SK-N-MC (cell line): ENCODE measurements around the gene CCDC57.

Experiments
- DNase-seq: peaks from one replicate; pipeline ENCODE4 v3.0.0-alpha.2; 2011; ENCODE audit warnings: low read depth, low spot score
- H3K27ac ChIP-seq: fragments of 200-600 bp; sonication (generic); 2 replicates; pipeline ENCODE4 v1.5.1; 2016; ENCODE audit warnings: mixed run types
- H3K36me3 ChIP-seq: fragments of 200-600 bp; sonication (generic); 2 replicates; pipeline ENCODE4 v1.6.1; 2017; ENCODE audit warnings: antibody characterized with exemption, low read length, mixed read lengths; ENCODE audit not compliant: insufficient read depth
- H3K4me3 ChIP-seq: fragments of 200-600 bp; sonication (generic); 2 replicates; pipeline ENCODE4 v1.5.1; 2016
- H3K9ac ChIP-seq: fragments of 200-600 bp; sonication (generic); 2 replicates; pipeline ENCODE4 v1.8.0; 2017; ENCODE audit warnings: mixed run types, mixed read lengths; ENCODE audit not compliant: insufficient read length
- H3K9me3 ChIP-seq: fragments of 200-600 bp; sonication (generic); 2 replicates; pipeline ENCODE4 v1.6.1; 2017; ENCODE audit warnings: low read depth, mild to moderate bottlenecking, antibody characterized with exemption, low read length, moderate library complexity, mixed read lengths
- EZH2 ChIP-seq: fragments of 200-600 bp; sonication (generic); IDR thresholded peaks from one replicate; pipeline ENCODE4 v1.6.1; 2017; ENCODE audit warnings: antibody characterized with exemption
- FOXP2 ChIP-seq: optimal IDR thresholded peaks from 2 replicates; pipeline ENCODE3; 2011; ENCODE audit warnings: mild to moderate bottlenecking, moderate library complexity; ENCODE audit not compliant: insufficient read depth; ENCODE audit errors: extremely low read length, control extremely low read depth
- POLR2AphosphoS5 ChIP-seq: IDR thresholded peaks from 2 replicates; pipeline ENCODE4 v1.6.1; 2012; ENCODE audit warnings: mild to moderate bottlenecking, low read depth, low read length, borderline replicate concordance

Gene CCDC57

DNA sequence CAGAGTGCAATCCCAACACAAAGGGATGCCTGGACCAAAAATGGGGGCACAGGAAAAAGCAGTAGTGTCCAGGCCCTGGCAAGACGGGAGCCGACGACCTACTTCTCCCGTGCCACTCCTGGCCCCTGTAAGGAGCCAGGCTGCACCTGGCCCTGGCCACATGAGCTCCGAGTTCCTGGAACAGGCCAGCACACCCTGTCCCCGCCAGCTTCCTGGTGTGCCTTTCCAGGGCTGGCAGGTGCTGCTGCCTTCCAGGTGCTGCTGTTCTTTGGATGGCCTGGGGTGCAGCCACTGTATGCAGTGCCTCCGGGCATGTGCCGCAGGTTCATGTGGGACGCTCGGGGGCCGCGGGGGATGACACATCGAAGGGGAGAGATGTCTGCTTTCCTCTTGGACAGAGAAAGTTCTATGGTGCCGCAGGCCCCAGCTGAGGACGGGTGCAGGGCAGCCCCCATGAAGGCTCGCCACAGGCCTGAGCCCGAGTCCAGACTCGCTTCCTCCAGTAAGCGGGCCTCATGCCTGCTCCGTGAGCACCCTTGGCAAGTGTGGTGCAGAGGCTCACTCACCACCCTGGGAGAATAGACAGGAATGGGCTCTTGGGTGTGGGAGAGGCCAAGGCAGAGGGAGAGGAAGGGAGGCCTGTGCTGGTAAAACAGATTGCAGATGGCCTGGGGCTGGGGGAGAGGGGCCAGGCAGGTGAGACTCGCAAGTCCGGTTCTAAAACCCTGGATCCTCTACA, 59.9 kb downstream of the CCDC57 start:
- no peak for TF ChIP-seq EZH2
- no peak for TF ChIP-seq FOXP2
- no peak for TF ChIP-seq POLR2AphosphoS5
- no peak for DNase-seq
- Histone ChIP-seq H3K9ac (no peak overlapping the region), H3K36me3 (no peaks in the 10 kb centered on the region), H3K9me3 (no peaks in the 10 kb centered on the region), H3K27ac (no peak overlapping the region), H3K4me3 (no peak overlapping the region)

DNA sequence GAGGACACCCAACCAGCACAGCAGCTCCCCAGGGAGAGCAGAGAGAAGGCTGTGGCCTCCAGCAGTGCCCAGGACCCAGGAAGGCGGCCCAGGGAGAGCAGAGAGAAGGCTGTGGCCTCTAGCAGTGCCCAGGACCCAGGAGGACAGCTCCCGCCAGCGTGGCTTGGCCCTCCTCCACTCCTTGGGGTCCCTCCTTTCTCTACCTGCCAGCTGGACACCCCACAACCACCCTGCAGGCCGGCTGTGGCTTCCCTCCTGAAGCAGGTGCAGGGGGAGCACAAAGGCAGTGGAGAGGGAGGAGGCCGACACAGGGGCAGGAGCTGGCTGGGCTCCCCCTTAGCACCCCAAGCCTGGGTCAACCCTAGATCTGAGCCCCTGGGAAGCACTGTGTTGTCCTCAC, 60.5 kb downstream of the CCDC57 start:
- TF ChIP-seq POLR2AphosphoS5 (no peak), EZH2 (no peak), FOXP2 (no peak)
- no peak for DNase-seq
- H3K36me3 ChIP-seq = no peaks in the 10 kb centered on the region
- no peaks in the 10 kb centered on the region for H3K9me3 ChIP-seq
- H3K27ac ChIP-seq = no peak overlapping the region
- H3K4me3 ChIP-seq = no peak overlapping the region
- H3K9ac ChIP-seq = no peak overlapping the region

DNA sequence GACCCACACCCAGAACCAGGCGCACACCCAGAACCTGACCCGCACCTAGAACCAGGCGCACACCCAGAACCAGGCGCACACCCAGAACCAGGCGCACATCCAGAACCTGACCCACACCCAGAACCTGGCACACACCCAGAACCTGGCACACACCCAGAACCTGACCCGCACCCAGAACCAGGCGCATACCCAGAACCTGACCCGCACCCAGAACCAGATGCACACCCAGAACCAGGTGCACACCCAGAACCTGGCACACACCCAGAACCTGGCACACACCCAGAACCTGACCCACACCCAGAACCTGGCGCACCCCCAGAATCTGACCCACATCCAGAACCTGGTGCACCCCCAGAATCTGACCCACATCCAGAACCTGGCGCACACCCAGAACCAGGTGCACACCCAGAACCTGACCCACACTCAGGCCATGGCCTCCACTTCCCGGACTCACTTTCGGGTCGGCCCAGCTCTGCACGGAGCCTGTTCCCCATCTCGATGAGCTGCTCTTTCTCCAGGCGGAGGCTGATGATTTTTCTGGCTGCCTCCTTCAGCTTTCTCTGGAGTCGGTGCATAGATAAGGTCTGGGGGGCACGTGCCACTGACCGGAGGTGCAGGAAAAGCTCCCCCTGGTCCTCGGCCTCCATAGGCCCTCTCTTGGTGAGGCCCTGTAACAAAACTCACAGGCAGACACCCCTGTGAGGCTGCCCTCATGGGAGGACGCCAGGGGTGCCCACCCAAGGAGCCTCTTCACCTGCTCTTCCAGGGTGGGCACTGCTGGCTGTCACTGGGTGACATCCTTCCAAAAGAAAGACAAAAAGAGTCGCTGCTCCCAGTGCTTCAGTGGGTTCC, 61.3 kb downstream of the CCDC57 start:
- H3K9me3 ChIP-seq = no peaks in the 10 kb centered on the region
- no peak for TF ChIP-seq FOXP2
- no peak for TF ChIP-seq EZH2
- TF ChIP-seq POLR2AphosphoS5 = no peak
- no peaks in the 10 kb centered on the region for H3K36me3 ChIP-seq
- no peak overlapping the region for H3K4me3 ChIP-seq
- H3K27ac ChIP-seq = no peak overlapping the region
- no peak overlapping the region for H3K9ac ChIP-seq
- DNase-seq = no peak

DNA sequence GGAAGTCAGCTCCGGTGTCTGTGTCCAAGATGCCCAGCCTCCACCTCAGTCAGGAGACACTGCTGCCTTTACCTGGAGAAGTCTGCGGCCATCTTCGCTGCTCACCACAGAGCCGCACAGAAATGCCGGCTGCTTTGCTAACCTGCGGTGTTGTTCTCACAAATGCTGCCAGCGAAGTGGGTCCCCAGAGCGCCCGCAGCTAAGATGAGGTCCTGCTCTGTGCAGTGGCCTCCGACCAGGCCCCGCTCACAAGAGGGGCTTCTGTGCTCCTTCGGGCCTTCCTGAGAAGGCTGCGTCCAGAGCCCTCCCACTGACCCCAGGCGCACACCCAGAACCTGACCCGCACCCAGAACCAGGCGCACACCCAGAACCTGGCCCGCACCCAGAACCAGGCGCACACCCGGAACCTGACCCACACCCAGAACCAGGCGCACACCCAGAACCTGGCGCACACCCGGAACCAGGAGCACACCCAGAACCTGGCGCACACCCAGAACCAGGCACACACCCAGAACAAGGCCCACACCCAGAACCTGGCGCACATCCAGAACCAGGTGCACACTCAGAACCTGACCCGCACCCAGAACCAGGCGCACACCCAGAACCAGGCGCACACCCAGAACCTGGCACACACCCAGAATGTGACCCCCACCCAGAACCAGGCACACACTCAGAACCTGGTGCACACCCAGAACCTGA, 63.1 kb downstream of the CCDC57 start:
- no peaks in the 10 kb centered on the region for H3K9me3 ChIP-seq
- H3K9ac ChIP-seq = no peak overlapping the region
- no peak overlapping the region for H3K27ac ChIP-seq
- H3K36me3 ChIP-seq = no peaks in the 10 kb centered on the region
- no peak for TF ChIP-seq FOXP2
- no peak for TF ChIP-seq EZH2
- no peak for TF ChIP-seq POLR2AphosphoS5
- H3K4me3 ChIP-seq = no peak overlapping the region
- DNase-seq = no peak

DNA sequence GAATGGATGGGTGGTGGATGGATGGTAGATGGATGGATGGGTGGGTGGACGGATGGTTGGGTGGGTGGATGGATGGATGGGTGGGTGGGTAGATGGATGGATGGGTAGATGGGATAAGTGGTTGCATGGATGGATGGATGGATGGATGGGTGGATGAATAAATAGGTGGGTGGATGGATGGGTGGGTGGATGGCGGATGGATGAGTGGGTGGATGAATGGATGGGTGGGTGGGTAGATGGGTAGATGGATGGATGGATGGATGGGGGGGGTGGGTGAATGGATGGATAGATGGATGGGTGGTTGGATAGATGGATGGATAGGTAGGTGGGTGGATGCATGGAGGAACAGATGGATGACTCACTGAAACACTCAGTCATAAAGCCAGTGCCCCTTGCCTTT, 63.6 kb downstream of the CCDC57 start:
- Histone ChIP-seq H3K27ac (no peak overlapping the region), H3K9me3 (no peaks in the 10 kb centered on the region), H3K9ac (no peak overlapping the region), H3K36me3 (no peaks in the 10 kb centered on the region), H3K4me3 (no peak overlapping the region)
- DNase-seq = no peak
- no peak for TF ChIP-seq POLR2AphosphoS5
- TF ChIP-seq FOXP2 = no peak
- TF ChIP-seq EZH2 = no peak

DNA sequence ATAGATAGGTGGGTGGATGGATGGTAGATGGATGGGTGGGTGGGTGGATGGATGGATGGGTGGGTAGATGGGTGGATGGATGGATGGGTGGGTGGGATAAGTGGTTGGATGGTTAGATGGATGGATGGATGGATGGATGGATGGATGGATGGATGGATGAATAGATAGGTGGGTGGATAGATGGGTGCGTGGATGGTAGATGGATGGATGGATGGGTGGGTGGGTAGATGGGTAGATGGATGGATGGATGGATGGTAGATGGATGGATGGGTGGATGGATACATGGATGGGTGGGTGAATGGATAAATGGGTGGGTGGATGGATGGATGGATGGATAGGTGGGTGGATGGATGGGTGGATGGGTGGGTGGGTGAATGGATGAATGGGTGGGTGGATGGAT, 64.6 kb downstream of the CCDC57 start:
- Histone ChIP-seq H3K4me3 (no peak overlapping the region), H3K9me3 (no peaks in the 10 kb centered on the region), H3K36me3 (no peaks in the 10 kb centered on the region), H3K27ac (no peak overlapping the region), H3K9ac (no peak overlapping the region)
- no peak for DNase-seq
- TF ChIP-seq EZH2 = no peak
- no peak for TF ChIP-seq POLR2AphosphoS5
- TF ChIP-seq FOXP2 = no peak

DNA sequence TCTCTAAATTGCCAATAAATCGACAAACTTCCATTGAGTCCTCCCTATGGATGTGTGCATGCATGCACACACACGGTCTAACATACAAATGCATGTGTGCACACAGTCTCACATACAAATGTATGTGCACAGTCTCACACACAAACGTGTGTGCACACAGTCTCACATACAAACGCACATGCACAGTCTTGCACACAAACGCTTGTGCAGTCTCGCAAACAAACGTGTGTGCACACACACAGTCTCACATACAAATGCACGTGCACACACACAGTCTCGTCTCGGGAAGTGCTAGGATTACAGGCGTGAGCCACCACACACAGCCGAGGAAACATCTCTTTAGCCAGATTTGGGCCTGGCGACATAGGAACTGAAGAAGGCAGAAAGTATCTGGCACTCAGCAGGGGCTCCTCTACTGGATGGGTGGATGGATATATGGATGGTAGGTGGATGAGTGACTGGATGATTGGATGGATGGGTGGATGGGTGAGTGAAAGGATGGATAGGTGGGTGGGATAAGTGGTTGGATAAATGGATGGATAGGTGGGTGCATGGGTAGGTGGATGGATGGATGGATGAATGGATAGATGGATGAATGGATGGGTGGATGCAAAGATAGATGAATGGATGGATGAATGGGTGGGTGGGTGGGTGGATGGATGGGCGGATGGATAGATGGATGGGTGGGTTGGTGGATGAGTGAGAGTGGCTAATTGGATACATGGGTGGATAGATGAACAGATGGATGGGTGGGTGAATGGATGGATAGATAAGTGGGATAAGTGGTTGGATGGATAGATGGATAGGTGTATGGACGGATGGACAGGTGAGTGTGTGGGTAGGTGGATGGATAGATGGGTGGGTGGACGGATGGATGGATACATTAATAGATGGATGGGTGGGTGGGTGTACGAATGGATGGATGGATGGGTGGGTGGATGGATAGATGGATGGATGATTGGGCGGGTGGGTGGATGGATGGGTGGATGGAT, 65.7 kb downstream of the CCDC57 start:
- H3K36me3 ChIP-seq = no peaks in the 10 kb centered on the region
- no peak for DNase-seq
- no peak overlapping the region for H3K4me3 ChIP-seq
- no peak for TF ChIP-seq EZH2
- no peak for TF ChIP-seq POLR2AphosphoS5
- H3K9me3 ChIP-seq = no peaks in the 10 kb centered on the region
- no peak overlapping the region for H3K9ac ChIP-seq
- no peak overlapping the region for H3K27ac ChIP-seq

DNA sequence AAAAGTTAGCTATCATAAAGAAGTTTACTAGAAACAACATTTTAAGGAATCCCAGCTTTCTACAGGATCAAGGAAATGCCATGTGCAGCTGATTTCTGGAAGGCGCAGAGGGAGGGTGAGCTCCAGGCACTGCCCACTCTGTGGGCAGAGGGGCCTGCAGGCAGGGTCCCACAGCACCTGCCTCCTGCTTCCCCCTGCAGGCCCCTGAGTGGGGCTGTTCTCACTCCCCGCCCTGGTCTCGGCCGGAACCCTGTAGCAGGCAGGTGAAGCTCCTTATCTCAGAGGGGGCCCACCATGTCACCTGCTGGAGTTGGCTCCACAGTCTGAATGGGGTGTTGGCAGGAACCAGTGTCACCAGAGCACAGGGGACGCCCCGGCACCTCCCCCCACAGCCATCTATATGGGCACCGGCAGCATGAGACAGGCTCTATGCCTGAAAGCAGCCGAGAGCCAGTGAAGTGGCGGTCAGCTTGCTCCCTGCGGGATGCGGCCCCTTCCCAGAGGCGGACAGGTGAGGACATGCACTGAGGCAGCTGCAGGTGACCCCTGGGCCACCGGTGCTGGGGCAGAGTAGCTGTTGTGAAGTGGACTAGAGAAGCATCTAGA, 67.0 kb downstream of the CCDC57 start:
- no peaks in the 10 kb centered on the region for H3K36me3 ChIP-seq
- TF ChIP-seq POLR2AphosphoS5 (no peak), FOXP2 (no peak), EZH2 (no peak)
- H3K4me3 ChIP-seq = no peak overlapping the region
- DNase-seq = no peak
- H3K9me3 ChIP-seq = no peaks in the 10 kb centered on the region
- H3K9ac ChIP-seq = no peak overlapping the region
- H3K27ac ChIP-seq = no peak overlapping the region
